ENCODE results near the gene SCRN1.

DNA sequence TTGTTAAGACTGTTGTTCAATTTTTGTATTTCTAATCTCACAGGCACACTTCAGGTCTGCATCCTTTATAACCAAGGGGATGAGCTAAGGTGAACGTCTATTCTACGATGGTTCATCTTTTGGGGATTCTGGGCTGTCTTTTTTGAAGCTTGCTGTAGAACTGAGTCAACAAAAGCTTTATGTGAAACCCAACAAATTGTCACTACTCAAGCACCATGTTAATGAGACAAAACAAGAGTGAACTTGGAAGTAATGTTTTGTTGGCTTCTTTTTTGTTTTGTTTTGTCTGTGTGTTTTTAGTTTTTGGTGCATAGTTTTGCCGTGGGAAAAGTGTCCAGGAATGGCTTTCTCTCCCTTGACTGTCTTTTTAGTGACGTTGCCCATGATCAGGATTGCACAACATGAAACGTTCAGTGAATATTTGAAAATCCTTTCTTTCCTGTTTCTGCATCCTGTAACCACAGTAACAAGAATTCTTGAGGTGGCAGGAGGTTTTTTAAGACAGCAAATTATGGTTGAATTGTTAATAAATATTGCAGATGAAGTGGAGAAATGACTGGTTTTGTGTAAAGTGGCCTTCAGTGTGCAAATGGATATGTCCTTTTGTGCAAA is 117.7 kb downstream of the SCRN1 start:
- TF ChIP-seq CTCF (conservative IDR thresholded peaks at IDR 0.05; ENCODE audit: low read depth, low read length) = no peak
- no peak for TF ChIP-seq EZH2phosphoT487 (IDR thresholded peaks at IDR 0.05; ENCODE audit: borderline replicate concordance, low read length)
- TF ChIP-seq EZH2 (IDR thresholded peaks at IDR 0.05; ENCODE audit: low read length, unreplicated experiment) = no peak
